GM18909 (cell line): Measurements from ENCODE around the gene IFNG-AS1.

Experiments used
- ATAC-seq: cut with Tn5 transposase; IDR thresholded peaks from one replicate; pipeline ENCODE4 v1.9.1; 2021; ENCODE audit warnings: mild to moderate bottlenecking; ENCODE audit not compliant: unreplicated experiment, poor library complexity

The IFNG-AS1 gene

GRCh38 chr12:67989184-67989920, at the start of gene IFNG-AS1:
TSS of gene IFNG-AS1 (plus strand) at chr12:67989447.
- ATAC-seq, result peak; percentile 45

GRCh38 chr12:67939611-67940010, 49.6 kb upstream of the IFNG-AS1 start:
- ATAC-seq, result no peak

- no peak for ATAC-seq
These were observed 48.4 kb upstream of the IFNG-AS1 start for GRCh38 chr12:67940780-67941243.

GRCh38 chr12:67942724-67943123, 46.5 kb upstream of the IFNG-AS1 start:
- ATAC-seq, result no peak

- ATAC-seq, result no peak
These were observed 45.9 kb upstream of the IFNG-AS1 start for GRCh38 chr12:67943141-67943892.

- no peak for ATAC-seq
These were observed 45.2 kb upstream of the IFNG-AS1 start for GRCh38 chr12:67944093-67944492.

- ATAC-seq, result peak; percentile 70
These were observed 36.5 kb upstream of the IFNG-AS1 start for GRCh38 chr12:67952787-67953186.

- ATAC-seq, result no peak
These were observed 31.9 kb upstream of the IFNG-AS1 start for GRCh38 chr12:67957383-67957782.

GRCh38 chr12:67958187-67958586, 31.1 kb upstream of the IFNG-AS1 start:
- ATAC-seq, result no peak

GRCh38 chr12:67964456-67964855, 24.8 kb upstream of the IFNG-AS1 start:
- ATAC-seq, result no peak

GRCh38 chr12:67966560-67966959, 22.7 kb upstream of the IFNG-AS1 start:
- peak; percentile 57 for ATAC-seq

GRCh38 chr12:67968321-67968720, 20.9 kb upstream of the IFNG-AS1 start:
- no peak for ATAC-seq

- ATAC-seq, result no peak
These were observed 20.5 kb upstream of the IFNG-AS1 start for GRCh38 chr12:67968725-67969124.

- ATAC-seq, result no peak
These were observed 20.0 kb upstream of the IFNG-AS1 start for GRCh38 chr12:67969134-67969802.

GRCh38 chr12:67977668-67978067, 11.6 kb upstream of the IFNG-AS1 start:
- no peak for ATAC-seq

- ATAC-seq, result no peak
These were observed 8.9 kb upstream of the IFNG-AS1 start for GRCh38 chr12:67980391-67980790.

- no peak for ATAC-seq
These were observed 7.7 kb upstream of the IFNG-AS1 start for GRCh38 chr12:67981287-67982162.

GRCh38 chr12:67982164-67982563, 7.1 kb upstream of the IFNG-AS1 start:
- ATAC-seq, result no peak

- ATAC-seq, result no peak
These were observed 2.6 kb upstream of the IFNG-AS1 start for GRCh38 chr12:67986632-67987031.

GRCh38 chr12:67988601-67989021, 636 bp upstream of the IFNG-AS1 start:
- peak; percentile 82 for ATAC-seq
